Kidney glomerular epithelial cell (primary cell): ENCODE measurements around the gene CYRIA.

ENCODE experiments used
- DNase-seq: peaks from one replicate; lab custom pipeline; 2025; lab: John Stamatoyannopoulos, UW

CYRIA gene

DNA sequence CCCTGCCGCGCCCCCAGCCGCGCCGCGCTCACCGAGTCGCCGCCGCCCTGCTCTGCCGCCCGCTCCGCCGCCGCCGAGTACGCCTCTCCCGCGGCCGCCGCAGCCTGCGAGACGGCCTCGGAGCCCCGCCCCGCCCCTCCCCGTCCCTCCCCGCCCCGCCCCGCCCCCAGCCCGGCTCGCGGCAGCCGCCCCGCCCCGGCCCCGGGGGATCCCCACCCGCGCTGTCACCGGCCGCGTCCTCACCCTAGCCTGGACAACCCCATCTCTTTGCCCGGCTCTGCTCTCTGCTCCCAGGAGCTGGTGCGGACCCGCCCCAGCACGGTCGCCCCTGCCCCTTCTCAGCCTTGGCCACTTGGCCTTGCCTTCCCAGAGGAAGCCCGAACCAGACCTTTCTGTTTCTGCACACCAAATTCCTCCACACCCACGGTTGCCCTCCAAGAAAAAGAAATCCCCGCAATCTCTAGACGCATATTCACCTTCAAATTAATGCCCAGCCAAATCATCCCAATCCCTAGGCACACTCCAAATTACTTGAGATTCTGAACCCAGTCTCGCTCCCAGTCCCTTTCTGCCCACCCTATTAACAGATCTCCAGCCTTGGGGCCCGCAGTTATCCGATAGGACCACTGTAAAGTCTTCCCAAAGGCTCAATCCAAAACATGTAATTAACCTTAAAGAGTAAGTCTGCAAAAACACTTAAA lies at the start of gene CYRIA:
Gene CYRIA, minus strand, starts transcription at position 87 of the 701 bp plus-strand sequence. CDS start 77,715 bp downstream, outside the sequence.
- DNase-seq = no peak

GRCh38 chr2:16713011-16713423 lies 47.4 kb upstream of the CYRIA start:
- no peak for DNase-seq

GRCh38 chr2:16709769-16710168 lies 44.1 kb upstream of the CYRIA start:
- no peak for DNase-seq

DNA sequence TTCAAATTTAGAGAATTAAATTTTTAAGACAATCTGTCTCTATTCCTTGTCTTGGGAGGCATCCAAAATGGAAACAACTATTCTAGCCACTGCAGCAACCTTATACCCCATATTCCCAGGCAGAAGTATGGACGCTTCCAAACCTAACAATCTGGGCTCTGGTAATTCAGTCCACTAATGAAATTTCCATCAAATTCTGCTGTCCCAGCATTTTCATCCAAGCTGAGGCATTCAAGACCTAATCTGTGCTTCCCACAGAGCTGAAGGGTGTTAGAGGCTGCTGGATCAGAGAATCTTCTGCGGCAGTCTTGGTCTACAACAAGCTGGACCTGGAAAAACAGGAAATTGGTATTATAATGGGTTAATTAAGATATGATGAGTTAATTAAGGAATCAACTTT lies 42.5 kb upstream of the CYRIA start:
- DNase-seq = no peak

DNA sequence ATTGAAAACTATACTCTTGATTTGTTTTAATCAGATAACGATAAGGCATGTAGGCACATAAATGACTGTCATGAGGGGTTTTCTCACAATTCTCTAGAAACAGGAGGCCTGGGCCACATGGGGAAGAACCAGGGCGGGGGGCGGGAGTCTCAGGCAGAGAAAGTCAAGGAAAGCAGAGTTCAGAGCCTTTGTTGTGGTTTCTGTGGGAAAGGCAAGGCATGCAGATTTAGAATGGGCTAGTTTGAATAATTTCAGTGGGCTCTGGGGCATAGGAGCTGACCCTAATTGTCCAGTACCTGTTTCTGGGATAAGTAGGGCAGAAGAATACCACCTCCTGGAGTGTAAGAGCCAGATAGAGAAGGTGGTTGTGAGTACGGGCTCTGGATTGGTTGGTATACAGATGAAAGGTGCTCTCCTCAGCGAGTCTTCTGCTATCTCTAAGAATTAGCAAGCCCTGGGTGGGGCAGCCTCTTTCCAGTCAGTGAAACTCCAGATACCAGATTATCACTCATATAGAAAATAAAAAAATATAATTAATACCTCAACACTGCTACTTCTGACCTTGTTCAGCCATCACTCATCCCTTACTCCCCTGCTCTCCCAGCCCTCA lies 41.5 kb upstream of the CYRIA start:
- DNase-seq = no peak

- DNase-seq = no peak
Observed at GRCh38 chr2:16700551-16701259, 35.1 kb upstream of the CYRIA start.

DNA sequence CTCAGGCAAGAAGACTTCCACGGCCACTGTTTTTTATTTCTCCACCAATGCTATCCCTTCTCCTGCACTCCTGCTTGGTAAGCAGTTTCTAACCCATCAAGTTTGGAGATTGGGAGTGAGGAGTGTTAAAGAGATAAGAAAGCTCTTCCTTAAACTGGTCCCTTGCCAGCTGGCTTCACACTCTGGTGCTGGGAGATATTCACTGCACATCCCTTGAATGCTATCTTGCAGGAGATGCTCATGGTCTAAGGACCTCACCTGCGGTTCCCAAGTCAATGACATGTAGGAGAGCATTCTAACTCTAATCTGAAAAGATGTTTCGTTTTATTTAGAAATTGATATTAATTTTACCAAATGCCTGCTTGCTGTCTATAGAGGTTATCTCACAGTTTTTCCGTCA lies 28.2 kb upstream of the CYRIA start:
- DNase-seq = no peak

- DNase-seq = no peak
Observed at GRCh38 chr2:16691261-16691660, 25.6 kb upstream of the CYRIA start.

DNA sequence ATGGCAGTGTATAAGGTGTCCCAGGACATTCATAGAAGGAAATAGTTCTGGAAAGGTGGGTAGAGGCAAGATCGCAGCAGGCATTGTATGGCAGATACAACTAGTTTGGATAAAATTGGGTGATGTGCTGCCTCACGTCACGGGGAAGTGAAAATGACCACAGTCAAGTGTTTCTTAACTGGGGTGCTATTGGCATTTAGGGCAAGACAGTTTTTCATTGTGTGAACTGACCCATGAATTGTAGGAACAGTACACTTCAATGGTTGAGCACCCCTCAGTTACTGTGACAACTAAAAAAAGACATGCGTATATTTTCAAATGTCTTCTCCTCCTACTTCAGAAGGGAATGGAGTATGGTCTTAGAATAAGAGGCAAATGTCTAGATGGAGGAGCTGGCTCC lies 22.3 kb upstream of the CYRIA start:
- DNase-seq = no peak

DNA sequence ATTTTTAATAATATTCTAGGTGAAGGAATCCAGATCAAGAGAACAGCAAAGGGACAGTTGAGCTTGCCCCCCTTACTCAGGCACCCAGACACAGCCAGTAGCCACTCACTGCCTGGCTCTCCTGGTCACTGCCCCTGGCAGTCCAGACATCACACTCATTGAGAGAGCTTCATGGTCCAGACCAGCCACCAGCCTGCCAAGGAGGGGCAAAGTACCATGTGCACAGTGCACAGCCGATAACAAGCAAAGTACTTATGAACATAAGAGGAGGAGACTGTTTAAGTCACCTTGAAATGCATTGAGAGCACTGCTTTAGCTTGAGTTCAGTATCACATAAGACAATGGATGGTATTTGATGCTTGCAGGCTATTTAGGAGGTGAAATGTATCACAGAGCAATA lies 21.6 kb upstream of the CYRIA start:
- no peak for DNase-seq

DNA sequence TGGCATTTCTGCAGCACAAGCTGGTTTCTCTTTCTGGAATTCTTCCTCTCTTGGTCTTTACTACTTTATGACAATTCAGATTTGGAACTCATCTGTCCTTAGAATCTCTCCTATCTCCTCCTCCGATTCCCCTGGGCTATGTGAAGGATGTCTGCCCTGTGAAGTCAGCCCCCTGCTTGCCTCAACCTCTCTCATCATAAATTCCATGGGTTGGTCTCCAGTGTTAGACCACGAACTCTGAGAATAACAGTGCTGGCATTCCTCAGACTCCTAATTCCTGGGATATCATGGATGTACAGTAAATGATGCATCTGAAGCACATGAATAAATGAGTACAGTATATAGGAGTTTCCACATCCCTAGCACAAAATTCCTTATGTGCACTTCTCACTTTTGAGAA lies 21.0 kb upstream of the CYRIA start:
- DNase-seq = no peak

DNA sequence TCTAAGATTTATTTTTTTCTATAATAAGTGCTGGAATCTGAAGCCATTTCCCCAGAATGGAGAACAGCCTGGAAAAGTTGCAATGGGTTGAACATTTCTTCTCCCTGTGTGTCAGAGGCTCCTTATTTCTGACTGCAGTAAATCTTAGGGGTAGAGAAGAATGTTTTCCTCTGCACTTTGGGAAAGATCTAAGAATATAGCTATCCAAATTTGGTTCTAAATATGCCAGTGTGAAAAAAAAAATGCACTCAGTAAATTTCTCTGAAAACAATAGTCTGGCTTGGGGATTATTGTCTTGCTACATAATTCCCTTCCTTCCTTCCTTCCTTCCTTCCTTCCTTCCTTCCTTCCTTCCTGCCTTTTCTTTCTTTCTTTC lies 19.7 kb upstream of the CYRIA start:
- DNase-seq = no peak

DNA sequence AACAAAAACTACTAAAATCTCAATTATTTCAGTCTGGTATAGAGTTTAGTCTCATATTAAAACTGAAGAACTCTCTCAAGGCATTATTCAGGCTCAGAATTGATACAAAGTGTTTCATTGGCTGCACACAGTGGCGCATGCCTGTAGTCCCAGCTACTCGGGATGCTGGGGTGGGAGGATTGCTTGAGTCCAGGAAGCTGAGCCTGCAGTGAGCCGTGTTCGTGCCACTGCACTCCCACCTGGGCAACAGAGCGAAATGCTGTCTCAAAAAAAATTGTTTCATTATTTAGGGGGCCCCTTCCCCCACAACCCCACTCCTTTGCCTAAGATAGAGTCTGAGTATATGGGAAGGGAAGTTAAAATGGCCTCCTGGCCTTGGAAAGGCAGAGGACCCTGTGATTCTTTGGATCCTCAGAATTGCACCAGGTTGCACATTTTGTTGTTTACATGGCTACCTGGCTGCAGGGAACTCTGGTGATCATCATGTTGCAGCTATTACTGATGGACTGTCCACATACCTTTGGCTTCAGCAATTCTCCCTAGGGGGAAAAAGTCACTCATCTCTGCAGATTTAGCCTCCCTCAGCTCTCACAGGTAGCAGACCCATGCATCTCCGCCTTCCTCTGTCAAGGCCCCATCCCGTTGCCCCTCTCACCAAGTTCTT lies 19.2 kb upstream of the CYRIA start:
- no peak for DNase-seq

DNA sequence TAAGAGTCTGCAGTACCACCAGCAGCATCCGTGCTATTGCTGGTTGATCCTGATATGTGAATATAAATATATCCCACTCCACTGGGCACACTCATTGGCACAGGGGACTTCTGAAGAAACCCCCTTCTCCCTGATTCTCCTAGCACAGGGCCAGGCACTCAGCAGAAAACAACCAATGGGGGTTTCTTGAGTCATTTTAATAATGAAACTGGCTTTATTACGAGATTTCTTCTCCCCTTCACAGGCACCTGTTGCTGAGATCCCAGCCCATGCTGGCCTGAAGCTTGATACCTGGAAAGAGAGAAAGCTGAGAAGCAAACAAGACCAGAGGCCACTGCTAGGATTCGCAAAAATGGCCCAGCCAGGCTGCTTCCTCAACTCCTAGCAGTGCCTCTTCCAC lies 17.9 kb upstream of the CYRIA start:
- DNase-seq = no peak

DNA sequence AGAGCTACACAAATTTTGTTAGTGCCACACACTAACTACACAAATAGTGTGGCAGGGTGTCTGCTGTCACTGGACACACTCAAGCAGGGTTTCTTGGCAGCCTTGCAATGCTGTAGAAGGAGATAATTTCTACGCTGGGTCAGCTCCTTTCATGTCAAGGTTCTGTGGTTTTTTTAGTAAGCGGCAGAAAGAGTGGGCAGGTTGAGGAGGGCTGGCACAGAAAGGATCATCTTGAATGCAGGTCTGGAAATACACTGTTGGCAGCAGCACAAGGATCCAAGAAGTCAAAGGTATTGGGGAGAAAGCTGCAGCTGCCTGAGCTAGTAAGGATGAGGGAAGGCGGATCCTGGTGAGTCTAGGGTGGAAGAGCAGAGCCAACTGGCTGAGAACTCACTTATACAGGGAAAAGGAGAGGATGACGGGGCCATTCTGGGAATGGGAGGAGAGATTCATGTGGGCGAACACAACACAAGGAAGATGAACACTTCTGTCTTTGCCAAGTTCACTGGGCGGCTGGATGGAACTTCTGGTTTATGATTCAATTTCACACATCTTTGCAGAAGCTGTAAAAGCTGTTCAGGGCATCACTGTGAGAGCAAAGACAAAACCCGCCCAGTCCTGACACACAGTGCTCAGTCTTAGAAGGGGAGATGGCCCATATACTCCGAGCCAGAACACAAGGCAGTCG lies 16.9 kb upstream of the CYRIA start:
- DNase-seq = no peak

DNA sequence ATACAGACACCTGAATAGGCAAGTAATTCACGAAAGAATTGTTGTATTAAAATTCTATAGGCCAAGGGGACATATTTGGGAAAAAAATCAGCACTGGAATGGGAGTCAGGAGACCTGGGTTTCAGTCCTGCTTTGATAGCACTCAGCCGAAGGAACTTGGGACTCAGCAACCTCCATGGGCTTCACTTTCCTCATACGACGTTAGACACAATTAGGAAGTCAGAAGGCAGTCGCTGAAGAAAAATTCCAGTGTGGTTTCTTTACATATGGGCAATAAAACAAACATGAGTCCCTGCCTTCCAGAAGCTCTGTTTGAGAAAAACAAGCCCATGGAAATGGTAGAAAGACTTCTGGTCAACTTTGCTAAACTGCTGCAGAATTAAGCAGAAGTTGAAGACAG lies 15.1 kb upstream of the CYRIA start:
- no peak for DNase-seq

DNA sequence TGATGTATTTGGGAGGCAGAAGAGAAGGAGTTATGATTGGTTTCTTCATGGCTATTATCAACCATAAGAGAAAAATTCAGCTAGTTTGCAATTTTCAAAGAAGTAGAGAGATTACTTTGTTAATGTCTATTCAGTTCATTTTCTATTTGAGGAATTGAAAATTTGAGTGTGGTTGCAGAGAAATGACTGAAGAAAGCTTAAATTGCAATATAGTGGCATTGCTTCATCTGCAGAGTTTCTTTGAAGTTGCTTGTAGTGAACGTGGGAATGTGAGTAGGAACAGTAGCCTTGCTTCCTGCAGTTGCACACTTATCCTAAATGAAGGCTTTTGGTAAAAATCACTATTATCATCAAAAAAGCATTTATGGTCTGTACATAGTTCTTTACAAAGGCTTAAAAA lies 14.7 kb upstream of the CYRIA start:
- no peak for DNase-seq

DNA sequence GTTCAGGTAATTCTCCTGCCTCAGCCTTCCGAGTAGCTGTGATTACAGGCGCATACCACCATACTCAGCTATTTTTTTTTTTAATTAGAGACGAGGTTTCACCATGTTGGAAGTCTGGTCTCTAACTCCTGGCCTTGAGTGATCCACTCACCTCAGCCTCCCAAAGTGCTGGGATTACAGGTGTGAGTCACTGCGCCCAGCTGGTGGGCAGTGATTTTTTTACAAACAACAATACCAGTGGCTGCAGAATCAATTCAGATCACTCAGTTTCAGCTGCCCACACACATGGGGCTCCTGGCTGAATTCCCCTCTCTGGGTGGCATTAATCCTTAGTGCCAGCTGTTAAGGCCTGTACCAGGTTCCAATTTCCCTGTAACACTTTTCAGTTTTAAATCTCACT lies 13.3 kb upstream of the CYRIA start:
- DNase-seq = no peak

GRCh38 chr2:16677875-16678274 lies 12.2 kb upstream of the CYRIA start:
- DNase-seq = no peak

GRCh38 chr2:16675781-16676180 lies 10.1 kb upstream of the CYRIA start:
- DNase-seq = no peak

GRCh38 chr2:16674154-16674553 lies 8.5 kb upstream of the CYRIA start:
- DNase-seq = no peak

DNA sequence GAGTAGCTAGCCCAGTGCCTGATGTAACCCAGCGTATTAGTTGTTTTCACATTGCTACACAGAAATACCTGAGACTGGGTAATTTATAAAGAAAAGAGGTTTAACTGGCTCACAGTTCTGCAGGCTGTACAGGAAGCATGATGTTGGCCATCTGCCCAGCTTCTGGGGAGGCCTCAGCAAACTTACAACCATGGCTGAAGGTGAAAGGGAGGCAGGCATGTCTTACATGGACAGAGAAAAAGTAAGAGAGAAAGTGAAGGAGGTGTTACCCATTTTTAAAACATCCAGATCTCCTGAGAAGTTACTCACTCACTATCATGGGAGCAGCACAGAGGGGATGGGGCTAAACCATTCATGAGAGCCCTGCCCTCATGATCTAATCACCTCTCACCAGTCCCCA lies 6.1 kb upstream of the CYRIA start:
- no peak for DNase-seq
